AG04449 (cell line): Measurements from ENCODE around the gene PDIA2.
"Not testable (repeated sequence)": the region's sequence is repeated elsewhere in the genome, so short reads cannot be mapped to it uniquely, and the experiment has no call there.

Source experiments
- CTCF ChIA-PET: fragments of 350-600 bp; formaldehyde crosslinking; extraction: SDS; loops from one replicate; lab custom pipeline; 2021; ENCODE audit warnings: antibody characterized with exemption; lab: Yijun Ruan, JAX
- POLR2A ChIA-PET: fragments of 400-600, 350-600 bp; formaldehyde crosslinking; extraction: SDS; loops from one replicate; lab custom pipeline; 2020; ENCODE audit warnings: antibody characterized with exemption, inconsistent platforms; lab: Yijun Ruan, JAX
- DNase-seq: peaks from one replicate; pipeline ENCODE4 v3.0.0-alpha.2; 2010; ENCODE audit warnings: low read depth, low spot score
- H3K4me3 ChIP-seq: 2 replicates; pipeline ENCODE4 v1.5.1; 2011; ENCODE audit warnings: low read depth, mild to moderate bottlenecking, control low read depth, low read length
- TF ChIP-seq, protein P1 (sequence below): IDR thresholded peaks from one replicate; pipeline ENCODE4 v1.5.1; 2011; ENCODE audit warnings: mild to moderate bottlenecking, moderate library complexity, low read length, control low read depth, inconsistent platforms; ENCODE audit not compliant: insufficient read depth; ENCODE audit errors: missing control alignments

Gene PDIA2

DNA sequence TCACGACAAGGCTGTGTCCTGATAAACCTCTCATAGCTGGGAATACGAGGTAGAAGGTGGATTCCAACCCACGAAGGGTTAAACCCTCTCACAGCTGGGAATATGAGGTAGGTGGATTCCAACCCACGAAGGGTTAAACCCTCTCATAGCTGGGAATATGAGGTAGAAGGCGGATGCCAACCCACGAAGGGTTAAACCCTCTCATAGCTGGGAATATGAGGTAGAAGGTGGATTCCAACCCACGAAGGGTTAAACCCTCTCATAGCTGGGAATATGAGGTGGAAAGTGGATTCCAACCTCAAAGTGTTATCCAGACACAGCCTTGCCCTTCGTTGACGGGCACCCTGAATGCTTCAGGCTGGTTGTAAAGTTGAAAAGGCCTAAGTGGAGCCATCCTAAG is 38.6 kb downstream of the PDIA2 start:
- ChIA-PET POLR2A (no interaction called here), CTCF (no interaction called here)
- DNase-seq = no peak
- H3K4me3 ChIP-seq = no peak overlapping the region
- TF ChIP-seq, protein P1, sequence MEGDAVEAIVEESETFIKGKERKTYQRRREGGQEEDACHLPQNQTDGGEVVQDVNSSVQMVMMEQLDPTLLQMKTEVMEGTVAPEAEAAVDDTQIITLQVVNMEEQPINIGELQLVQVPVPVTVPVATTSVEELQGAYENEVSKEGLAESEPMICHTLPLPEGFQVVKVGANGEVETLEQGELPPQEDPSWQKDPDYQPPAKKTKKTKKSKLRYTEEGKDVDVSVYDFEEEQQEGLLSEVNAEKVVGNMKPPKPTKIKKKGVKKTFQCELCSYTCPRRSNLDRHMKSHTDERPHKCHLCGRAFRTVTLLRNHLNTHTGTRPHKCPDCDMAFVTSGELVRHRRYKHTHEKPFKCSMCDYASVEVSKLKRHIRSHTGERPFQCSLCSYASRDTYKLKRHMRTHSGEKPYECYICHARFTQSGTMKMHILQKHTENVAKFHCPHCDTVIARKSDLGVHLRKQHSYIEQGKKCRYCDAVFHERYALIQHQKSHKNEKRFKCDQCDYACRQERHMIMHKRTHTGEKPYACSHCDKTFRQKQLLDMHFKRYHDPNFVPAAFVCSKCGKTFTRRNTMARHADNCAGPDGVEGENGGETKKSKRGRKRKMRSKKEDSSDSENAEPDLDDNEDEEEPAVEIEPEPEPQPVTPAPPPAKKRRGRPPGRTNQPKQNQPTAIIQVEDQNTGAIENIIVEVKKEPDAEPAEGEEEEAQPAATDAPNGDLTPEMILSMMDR = no peak

DNA sequence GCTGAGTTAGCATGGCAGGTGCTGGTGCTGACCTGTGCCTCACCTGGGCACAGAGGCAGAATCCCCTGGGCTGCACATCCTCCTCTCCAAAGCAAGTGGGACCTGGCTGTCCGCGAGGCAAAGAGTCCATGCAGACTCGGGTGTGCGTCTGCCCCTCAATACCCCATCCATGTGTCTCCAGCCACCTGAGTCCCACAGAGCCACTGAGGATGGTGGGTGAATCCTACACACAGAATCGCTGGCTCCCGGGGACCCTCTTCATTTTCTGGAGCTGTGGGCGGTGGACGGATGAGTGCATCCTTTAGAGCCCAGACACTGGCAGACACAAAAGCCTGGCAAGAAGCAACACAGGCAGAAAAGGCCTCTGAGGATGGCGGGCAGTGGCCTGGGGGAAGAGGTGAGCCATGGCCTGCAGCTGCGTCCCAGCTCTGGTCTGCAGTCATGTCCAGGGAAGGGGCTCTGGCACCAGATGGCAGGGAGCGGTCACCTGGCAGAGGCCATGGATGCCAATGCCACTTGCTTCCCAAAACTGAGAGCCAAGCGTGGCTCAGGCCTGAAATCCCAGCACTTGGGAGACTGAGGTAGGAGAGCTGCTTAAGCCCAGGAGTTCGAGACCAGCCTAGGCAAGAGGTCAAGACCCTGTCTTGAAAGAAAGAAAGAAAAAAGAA is 39.6 kb downstream of the PDIA2 start:
- ChIA-PET CTCF (interaction anchor here (1.3 kb wide), 1 partner anchor 9 kb away, joined by 3 read pairs; no protein-coding TSS in a partner anchor), POLR2A (no interaction called here)
- DNase-seq = no peak
- TF ChIP-seq, protein P1 = no peak
- H3K4me3 ChIP-seq = no peak overlapping the region

DNA sequence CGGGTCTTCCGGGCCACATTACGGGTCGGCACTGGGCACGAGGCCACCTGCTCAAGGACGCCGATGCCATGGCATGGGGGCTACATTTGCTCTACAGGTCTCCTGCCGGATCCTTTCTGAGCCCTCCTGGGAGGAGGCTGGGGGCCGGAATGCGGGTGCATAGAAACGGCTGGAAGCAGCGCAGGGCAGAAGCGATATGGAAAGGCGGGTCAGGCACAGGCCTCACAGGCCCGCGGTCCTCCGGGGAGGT is 41.2 kb downstream of the PDIA2 start:
- no peak for DNase-seq
- H3K4me3 ChIP-seq = no peak overlapping the region
- TF ChIP-seq, protein P1 = no peak
- CTCF ChIA-PET = no interaction called here
- POLR2A ChIA-PET = no interaction called here

DNA sequence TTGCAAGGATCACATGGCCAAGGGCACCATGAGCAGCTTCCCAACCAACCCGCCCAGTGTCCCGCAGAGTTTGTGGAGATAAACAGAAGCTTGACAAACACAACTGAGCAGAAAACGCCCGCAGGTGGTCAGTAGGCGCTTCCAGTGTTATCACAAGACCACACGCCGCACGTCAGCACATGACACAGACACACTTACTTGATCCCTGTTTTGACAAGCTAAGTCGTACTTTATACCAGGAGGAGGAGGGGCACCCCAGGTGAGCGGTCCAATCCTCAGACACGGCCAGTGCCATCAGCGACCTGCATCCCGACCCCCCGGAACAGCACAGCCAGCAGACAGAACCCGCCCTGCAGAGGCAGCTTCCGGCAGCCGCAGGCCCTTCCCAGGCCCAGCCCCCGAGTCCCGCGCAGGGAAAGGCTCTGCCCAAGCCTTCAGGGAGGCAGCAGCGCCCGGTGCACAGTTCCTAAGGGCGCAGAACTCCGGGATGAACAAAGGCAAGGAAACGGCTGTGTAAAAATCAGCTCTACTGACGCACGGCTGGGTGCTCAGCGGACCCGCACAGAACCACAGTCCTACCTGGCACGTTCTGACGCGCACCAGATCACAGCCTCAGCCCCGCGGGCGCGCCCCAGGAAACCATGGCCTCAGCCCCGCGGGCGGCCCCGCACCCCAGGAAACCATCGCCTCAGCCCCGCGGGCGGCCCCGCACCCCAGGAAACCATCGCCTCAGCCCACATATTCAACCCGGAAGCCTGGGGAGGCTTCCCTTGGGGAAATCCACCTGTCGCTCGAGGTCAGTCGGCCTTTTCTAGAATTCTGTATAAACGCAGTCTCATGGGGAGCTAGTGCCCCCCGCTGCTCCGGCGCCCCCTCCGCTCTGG is 41.7 kb downstream of the PDIA2 start:
- TF ChIP-seq, protein P1 = no peak
- ChIA-PET POLR2A (no interaction called here), CTCF (no interaction called here)
- no peak overlapping the region for H3K4me3 ChIP-seq
- DNase-seq = no peak

DNA sequence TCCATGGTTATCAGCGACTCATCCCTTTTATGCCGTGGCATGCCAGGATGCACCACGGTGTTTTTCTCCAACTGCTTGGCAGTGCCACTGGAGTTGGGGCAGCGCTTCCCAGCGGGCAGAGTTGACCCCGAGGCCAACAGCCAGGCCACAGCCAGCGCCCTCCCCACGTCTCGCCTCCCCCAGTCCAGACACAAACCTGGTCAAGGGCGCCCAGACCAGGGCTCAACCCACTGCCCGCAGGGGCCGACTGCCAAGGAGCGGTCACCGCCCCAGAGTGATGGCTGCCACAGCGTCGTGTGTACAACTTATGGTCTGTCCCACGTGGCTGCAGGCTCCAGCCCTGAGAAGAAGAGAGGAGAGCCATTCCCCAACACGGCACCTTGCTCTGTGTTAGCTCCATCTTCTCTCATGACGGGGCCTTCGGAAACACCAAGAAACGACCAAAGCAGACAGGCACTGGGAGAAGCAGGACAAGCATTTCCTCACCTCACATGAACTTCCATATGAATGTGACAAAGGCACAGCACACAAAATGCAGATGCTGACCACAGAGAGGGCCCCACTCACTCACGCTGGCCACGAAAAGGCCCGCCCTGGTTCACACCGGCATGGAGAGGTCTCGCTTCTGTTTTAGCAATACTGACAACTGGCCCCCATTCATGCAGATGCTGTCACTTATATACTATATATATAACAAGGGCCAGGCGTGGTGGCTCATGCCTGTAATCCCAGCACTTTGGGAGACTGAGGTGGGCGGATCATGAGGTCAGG is 42.6 kb downstream of the PDIA2 start:
- ChIA-PET CTCF (no interaction called here), POLR2A (no interaction called here)
- no peak overlapping the region for H3K4me3 ChIP-seq
- DNase-seq = no peak
- TF ChIP-seq, protein P1 = no peak

DNA sequence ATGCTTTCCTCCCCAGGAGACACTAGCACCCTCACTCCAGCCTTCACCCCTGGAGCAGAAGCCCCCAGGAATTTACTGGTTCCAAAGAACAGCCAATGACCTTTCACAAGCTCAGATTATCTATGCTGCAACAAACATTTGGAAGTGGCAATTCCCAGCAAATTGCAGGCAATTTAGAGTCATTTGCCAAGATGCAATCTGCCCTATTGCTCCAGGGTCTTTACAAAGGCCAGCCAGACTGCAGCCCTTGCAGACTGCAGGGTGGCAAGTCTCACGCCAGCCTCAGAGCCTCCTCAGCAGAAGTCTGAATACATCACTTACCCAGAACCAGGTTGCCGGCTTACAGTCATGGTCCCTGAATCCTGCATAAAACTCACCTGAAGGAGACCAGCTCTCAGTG is 47.8 kb downstream of the PDIA2 start:
- CTCF ChIA-PET = interaction anchor here (1.0 to 1.5 kb wide), 2 partner anchors 8 to 21 kb away, joined by 3 read pairs; no protein-coding TSS in a partner anchor
- TF ChIP-seq, protein P1 = no peak
- no peak for DNase-seq
- POLR2A ChIA-PET = no interaction called here
- no peak overlapping the region for H3K4me3 ChIP-seq

DNA sequence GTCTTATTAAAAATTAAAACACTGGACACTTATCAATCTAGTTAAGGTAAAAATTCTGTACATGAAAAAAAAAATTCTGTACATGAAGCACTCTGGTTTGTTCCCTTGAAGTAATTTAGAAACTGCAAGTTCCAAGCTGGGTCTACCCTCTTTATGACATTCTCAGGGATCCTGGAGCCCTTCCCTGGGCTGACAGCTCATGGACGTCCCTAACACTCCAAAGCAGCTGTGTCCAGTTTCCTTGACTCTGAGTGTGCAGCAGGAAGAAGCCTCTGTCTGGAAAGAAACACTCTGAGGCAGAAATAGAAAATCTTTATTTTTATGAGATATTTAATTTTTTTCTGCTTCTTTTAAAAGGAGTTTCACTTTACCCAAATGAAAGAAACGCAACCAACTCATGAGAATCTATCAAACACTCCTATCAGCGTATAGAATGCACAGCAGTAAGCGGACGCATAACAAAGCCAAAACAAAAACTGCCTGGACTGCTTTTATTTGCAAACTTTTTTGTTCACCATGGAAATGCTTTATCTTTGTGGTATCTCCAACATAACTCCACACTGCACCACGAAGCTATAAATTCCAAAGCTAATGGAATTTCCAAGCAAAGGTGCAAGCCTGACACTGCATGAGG is 48.3 kb downstream of the PDIA2 start:
- CTCF ChIA-PET = interaction anchor here (1.0 to 1.5 kb wide), 2 partner anchors 8 to 21 kb away, joined by 3 read pairs; no protein-coding TSS in a partner anchor
- DNase-seq, POLR2A ChIA-PET, H3K4me3 ChIP-seq: not testable (repeated sequence)
